Measurements from ENCODE around the gene ABCB8. TPM values are rescaled to one million over a fixed set of nuclear protein-coding genes. Genes with fewer than 3 reads are reported as not detected.

Gene ABCB8
- total and polyA plus RNA-seq, 11 donors, result 13.6 to 34.5 (median 26.0) TPM

DNA sequence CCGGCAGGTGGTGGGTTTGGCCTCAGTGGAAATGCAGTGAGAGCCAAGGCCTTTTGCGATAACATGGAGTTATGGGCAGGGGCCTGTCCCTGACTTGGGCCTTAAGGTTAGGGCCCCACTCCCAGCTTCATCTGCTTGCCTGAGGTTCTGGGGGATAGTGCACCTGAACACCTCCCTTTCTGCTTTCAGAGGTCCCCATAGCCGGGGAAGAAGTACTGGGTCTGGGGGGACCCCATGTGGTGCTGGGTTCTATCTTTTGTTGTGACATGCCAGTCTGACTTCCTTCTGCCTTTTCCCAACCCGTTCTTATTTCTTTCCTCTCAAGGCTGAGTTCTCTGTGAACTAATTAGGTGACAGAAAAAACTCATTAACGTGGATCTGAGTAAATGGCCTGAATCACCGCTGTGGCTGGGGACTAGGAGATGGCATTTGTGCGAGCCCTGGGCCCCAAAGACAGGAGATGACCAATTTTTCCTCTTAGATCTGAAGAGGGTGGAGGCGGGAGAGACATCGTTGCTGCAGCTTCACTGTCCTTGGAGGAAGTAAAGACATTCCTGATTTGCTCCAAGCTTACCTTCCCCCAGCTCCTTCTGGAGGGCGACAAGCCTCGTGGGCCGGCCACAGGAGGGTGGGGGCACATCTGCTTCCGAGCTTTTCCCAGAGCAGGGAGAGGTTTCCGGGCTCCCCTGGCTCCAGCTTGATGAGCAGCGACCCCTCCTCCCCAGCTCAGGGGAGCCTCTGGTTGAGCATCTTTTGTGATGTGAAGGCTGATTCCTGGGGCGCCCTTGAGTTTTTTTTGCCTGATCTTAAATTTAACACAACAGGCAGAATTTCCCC is 60.0 kb downstream of the ABCB8 start:
- peak in 1 of 4 donors; percentile 23 for ATAC-seq
- Histone ChIP-seq H3K9me3 (no peaks in the 10 kb centered on the region), H3K4me1 (peaks cover 0 to 73% (median 60%) of the 10 kb centered on the region in 12 donors), H3K36me3 (peaks cover 0 to 7% (median 0%) of the 10 kb centered on the region in 9 donors), H3K27ac (peak overlapping the region; percentile 66 to 95 (median 90)), H3K27me3 (no peaks in the 10 kb centered on the region), H3K4me3 (peak overlapping the region; percentile 60 to 96 (median 81))
- TF ChIP-seq POLR2A (IDR thresholded peaks at IDR 0.05), result no peak
- TF ChIP-seq, protein P1, sequence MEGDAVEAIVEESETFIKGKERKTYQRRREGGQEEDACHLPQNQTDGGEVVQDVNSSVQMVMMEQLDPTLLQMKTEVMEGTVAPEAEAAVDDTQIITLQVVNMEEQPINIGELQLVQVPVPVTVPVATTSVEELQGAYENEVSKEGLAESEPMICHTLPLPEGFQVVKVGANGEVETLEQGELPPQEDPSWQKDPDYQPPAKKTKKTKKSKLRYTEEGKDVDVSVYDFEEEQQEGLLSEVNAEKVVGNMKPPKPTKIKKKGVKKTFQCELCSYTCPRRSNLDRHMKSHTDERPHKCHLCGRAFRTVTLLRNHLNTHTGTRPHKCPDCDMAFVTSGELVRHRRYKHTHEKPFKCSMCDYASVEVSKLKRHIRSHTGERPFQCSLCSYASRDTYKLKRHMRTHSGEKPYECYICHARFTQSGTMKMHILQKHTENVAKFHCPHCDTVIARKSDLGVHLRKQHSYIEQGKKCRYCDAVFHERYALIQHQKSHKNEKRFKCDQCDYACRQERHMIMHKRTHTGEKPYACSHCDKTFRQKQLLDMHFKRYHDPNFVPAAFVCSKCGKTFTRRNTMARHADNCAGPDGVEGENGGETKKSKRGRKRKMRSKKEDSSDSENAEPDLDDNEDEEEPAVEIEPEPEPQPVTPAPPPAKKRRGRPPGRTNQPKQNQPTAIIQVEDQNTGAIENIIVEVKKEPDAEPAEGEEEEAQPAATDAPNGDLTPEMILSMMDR (IDR thresholded peaks at IDR 0.05), result no peak
- 42 to 61% (median 46%) methylated on average over 15 to 16 of the region's 16 CpGs for WGBS, 4 donors
- intact Hi-C loops (cut with DNase I), result loop anchor here in 1 of 10 donors (2.0 kb wide), 1 partner anchor 59 kb away; the partner anchor contains the start of gene ABCB8
- peak in 2 of 5 donors; percentile 55 to 63 for DNase-seq

- Histone ChIP-seq H3K4me3 (peak overlapping the region in 11 of 12 donors; percentile 11 to 96 (median 80)), H3K9me3 (no peaks in the 10 kb centered on the region), H3K4me1 (peaks cover 0 to 67% (median 55%) of the 10 kb centered on the region in 12 donors), H3K27ac (peak overlapping the region; percentile 66 to 95 (median 90)), H3K36me3 (peaks cover 0 to 7% (median 0%) of the 10 kb centered on the region in 9 donors), H3K27me3 (no peaks in the 10 kb centered on the region)
- 40 to 44% (median 42%) methylated on average over 29 to 30 of the region's 30 CpGs for WGBS, 4 donors
- ATAC-seq (peak; percentile 49 to 78 (median 53)), DNase-seq (peak; percentile 80 to 83 (median 81))
- intact Hi-C loops (cut with DNase I), result loop anchor here in 1 of 10 donors (2.0 kb wide), 1 partner anchor 60 kb away; the partner anchor contains the start of gene ABCB8
- TF ChIP-seq POLR2A (IDR thresholded peaks at IDR 0.05), result peak in 1 of 2 donors; percentile 27
- TF ChIP-seq, protein P1 (IDR thresholded peaks at IDR 0.05), result no peak
Observed at GRCh38 chr7:151088856-151089699, 60.8 kb downstream of the ABCB8 start.

DNA sequence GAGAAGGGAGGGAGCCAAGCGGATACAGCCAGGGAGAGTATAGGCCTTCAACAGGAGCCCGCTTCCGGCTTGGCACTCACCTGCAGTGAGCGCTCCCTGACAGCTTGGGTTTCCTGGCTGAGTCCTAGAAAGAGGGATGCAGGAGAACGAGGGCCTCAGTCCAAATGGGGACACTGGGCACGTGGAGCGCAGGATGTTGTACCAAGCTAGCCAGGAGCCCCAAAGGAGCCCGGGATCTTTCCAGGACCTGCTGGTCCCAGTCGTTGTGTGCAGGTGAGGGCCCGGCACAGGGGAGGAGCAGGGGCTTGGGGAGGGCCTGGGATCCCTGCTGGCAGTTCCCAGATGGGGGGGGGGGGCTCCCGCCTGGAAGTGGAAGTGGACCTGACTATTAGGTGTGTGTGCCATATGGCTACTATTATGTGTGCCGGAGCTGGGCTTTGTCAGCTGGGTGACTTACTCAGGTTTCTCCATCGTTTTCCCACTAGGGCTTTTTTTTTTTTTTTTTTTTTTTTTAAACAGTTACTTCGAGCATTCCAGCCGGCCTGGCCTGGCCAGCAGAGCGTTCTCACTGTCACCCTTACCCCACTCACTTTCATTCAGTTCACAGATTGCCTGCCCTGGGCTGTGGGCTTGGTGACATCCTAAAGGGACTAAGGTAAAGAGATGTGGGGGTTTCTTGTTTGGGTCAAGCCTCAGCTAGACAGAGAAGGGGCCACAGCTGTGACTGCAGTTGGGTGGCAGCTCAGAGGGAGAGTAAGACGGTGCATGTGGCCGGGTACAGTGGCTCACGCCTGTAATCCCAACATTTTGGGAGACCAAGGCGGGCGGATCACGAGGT is 61.9 kb downstream of the ABCB8 start:
- H3K4me1 ChIP-seq, result peaks cover 0 to 69% (median 57%) of the 10 kb centered on the region in 12 donors

More for the DNA sequence above, 61.9 kb downstream of the ABCB8 start:
- H3K27me3 ChIP-seq, result no peaks in the 10 kb centered on the region
- 62 to 74% (median 68%) methylated on average over 21 to 22 of the region's 22 CpGs for WGBS, 4 donors
- intact Hi-C loops (cut with DNase I), result loop anchor here in 3 of 10 donors (2.0 to 10.0 kb wide), 3 partner anchors 21 to 65 kb away; partner anchors contain the start of genes ABCB8 (in 2 of the 3) and ATG9B (in 1 of the 3)
- DNase-seq (no peak), ATAC-seq (no peak)
- peak overlapping the region; percentile 66 to 95 (median 90) for H3K27ac ChIP-seq
- H3K36me3 ChIP-seq, result peaks cover 0 to 7% (median 0%) of the 10 kb centered on the region in 9 donors
- TF ChIP-seq, protein P1 (IDR thresholded peaks at IDR 0.05), result no peak
- TF ChIP-seq POLR2A (IDR thresholded peaks at IDR 0.05), result no peak
- H3K4me3 ChIP-seq, result peak overlapping the region in 10 of 12 donors; percentile 30 to 96 (median 82)
- H3K9me3 ChIP-seq, result no peaks in the 10 kb centered on the region

Measured in heart left ventricle (tissue), 16 donors.